Prostate gland (tissue), 2 donors: ENCODE data around the gene MIOS. TPM values are rescaled to one million over a fixed set of nuclear protein-coding genes. Genes with fewer than 3 reads are reported as not detected.
"Not testable (repeated sequence)": the region's sequence is repeated elsewhere in the genome, so short reads cannot be mapped to it uniquely, and the experiment has no call there.

Source experiments
- DNase-seq: peaks from one replicate; pipeline ENCODE4 v3.0.0-alpha.2; 2019; ENCODE audit warnings: low spot score
- H3K27ac ChIP-seq, 2 donors: fragments of 200-600 bp; sonication (generic); 2 replicates each; pipeline ENCODE4 v1.5.1; 2017 to 2019
- H3K27me3 ChIP-seq: fragments of 200-600 bp; sonication (generic); replicated peaks from 2 replicates; pipeline ENCODE4 v1.5.1; 2019; ENCODE audit not compliant: insufficient read depth
- H3K36me3 ChIP-seq, 2 donors: fragments of 200-600 bp; sonication (generic); 1 replicate in 1 of 2; 2 replicates in 1 of 2; pipeline versions ENCODE4 v1.5.1 to v1.8.1; 2017 to 2019
- H3K4me1 ChIP-seq: fragments of 200-600 bp; sonication (generic); replicated peaks from 2 replicates; pipeline ENCODE4 v1.5.1; 2019
- H3K4me3 ChIP-seq, 2 donors: fragments of 200-600 bp; sonication (generic); 2 replicates each; pipeline ENCODE4 v1.5.1; 2017 to 2019
- H3K9me3 ChIP-seq: fragments of 200-600 bp; sonication (generic); 2 replicates; pipeline ENCODE4 v1.5.1; 2017
- WGBS: methylation state at CpG from one replicate; pipeline ENCODE4 v1.1.5; 2018; 5-methylcytosine and 5-hydroxymethylcytosine counted together
- intact Hi-C: fragments of 100-400 bp; cut with DNase I; formaldehyde crosslinking; loops from one replicate; pipeline ENCODE4 v1.14.2; 2022
- total RNA-seq, 2 donors: library from RNA; depleted of rRNA; stranded (reverse); fragments of >200 nt; gene quantifications; one replicate each; pipeline ENCODE4 v1.1.0, GENCODE V29; 2016
- TF ChIP-seq, protein P1 (sequence below), 4 experiments: fragments of 200-600 bp in 2 of 4; fragments of 450-650 bp in 2 of 4; sonication (generic) in 2 of 4; IDR thresholded peaks; 1 replicate in 3 of 4; 2 replicates in 1 of 4; pipeline ENCODE4 v1.5.1; 2016 to 2019; ENCODE audit warnings: antibody characterized with exemption in 4 of 4, mild to moderate bottlenecking in 2 of 4, moderate library complexity in 2 of 4

The MIOS gene
- total RNA-seq, 2 donors from 2014 or later = 52.3 to 85.6 TPM

DNA sequence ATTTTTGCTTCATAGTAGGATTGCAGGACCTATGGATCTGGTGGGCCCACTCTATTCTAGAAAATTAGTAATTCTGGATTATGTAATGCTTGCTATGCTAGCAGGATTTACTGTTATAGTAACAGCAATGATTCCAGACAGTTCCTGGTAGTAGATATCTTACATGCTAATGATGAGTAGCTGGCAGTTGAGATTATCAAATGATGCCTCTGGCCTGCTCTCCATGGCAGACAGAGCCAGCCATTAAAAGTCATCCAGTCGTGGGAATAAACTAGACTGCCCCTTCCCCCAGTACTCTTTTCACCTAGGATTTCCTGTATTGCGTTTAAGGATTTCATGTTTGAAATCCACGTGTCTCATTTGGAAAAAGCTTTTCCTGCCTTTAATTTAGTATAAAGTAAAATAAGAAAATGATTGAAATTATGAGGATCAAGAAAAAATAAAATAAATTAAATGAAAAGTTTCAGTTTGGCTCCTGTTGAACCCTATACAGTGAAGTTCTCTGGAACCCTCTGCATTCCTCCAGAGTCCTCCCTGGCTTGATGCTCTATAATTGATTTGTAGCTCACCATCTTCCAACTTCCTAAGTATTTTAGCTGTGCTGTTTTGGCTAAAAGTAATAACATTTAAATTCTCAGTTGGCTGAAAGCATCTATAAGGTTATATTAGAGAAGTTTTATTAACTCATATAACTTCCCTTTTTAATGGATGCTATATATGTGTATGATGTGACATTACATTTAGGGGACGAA is 88.5 kb downstream of the MIOS start:
- intact Hi-C loops = no loop called here
- no peaks in the 10 kb centered on the region for H3K36me3 ChIP-seq
- H3K9me3 ChIP-seq = no peaks in the 10 kb centered on the region
- no peaks in the 10 kb centered on the region for H3K27me3 ChIP-seq
- 83% methylated on average over 4 of the region's 4 CpGs for WGBS
- no peak overlapping the region for H3K27ac ChIP-seq
- DNase-seq = no peak
- H3K4me1 ChIP-seq = no peaks in the 10 kb centered on the region
- H3K4me3 ChIP-seq = no peak overlapping the region
- TF ChIP-seq, protein P1, sequence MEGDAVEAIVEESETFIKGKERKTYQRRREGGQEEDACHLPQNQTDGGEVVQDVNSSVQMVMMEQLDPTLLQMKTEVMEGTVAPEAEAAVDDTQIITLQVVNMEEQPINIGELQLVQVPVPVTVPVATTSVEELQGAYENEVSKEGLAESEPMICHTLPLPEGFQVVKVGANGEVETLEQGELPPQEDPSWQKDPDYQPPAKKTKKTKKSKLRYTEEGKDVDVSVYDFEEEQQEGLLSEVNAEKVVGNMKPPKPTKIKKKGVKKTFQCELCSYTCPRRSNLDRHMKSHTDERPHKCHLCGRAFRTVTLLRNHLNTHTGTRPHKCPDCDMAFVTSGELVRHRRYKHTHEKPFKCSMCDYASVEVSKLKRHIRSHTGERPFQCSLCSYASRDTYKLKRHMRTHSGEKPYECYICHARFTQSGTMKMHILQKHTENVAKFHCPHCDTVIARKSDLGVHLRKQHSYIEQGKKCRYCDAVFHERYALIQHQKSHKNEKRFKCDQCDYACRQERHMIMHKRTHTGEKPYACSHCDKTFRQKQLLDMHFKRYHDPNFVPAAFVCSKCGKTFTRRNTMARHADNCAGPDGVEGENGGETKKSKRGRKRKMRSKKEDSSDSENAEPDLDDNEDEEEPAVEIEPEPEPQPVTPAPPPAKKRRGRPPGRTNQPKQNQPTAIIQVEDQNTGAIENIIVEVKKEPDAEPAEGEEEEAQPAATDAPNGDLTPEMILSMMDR (IDR thresholded peaks at IDR 0.05) = no peak

DNA sequence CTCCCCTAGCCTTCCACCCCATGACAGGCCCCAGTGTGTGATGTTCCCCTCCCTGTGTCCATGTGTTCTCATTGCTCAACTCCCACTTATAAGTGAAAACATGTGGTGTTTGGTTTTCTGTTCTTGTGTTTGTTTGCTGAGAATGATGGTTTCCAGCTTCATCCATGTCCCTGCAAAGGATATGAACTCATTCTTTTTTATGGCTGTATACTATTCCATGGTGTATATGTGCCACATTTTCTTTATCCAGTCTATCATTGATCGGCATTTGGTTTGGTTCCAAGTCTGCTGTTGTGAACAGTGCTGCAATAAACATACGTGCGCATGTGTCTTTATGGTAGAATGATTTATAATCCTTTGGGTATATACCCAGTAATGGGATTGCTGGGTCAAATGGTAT is 89.8 kb downstream of the MIOS start:
- intact Hi-C loops, DNase-seq, H3K9me3 ChIP-seq, H3K36me3 ChIP-seq, H3K4me3 ChIP-seq, H3K27ac ChIP-seq, H3K27me3 ChIP-seq, H3K4me1 ChIP-seq: not testable (repeated sequence)
- 97% methylated on average over 3 of the region's 3 CpGs for WGBS

Other genes starting within 250 kb of the MIOS start
- 1 to 10 TPM; 1.8 to 6.2 TPM for gene COL28A1, start 31.0 kb upstream of the MIOS start, total RNA-seq
- gene UMAD1, start 73.9 kb downstream of the MIOS start, total RNA-seq = 10 to 100 TPM; 19.5 to 31.4 TPM
- 10 to 100 TPM; 28.2 to 29.5 TPM for gene RPA3, start 151.7 kb downstream of the MIOS start, total RNA-seq